HG03196 (cell line): ENCODE results near the gene FNIP2.
"Not testable (repeated sequence)": the region's sequence is repeated elsewhere in the genome, so short reads cannot be mapped to it uniquely, and the experiment has no call there.

Source experiments
- ATAC-seq: cut with Tn5 transposase; IDR thresholded peaks from one replicate; pipeline ENCODE4 v1.9.1; 2021; ENCODE audit not compliant: unreplicated experiment

Gene FNIP2

DNA sequence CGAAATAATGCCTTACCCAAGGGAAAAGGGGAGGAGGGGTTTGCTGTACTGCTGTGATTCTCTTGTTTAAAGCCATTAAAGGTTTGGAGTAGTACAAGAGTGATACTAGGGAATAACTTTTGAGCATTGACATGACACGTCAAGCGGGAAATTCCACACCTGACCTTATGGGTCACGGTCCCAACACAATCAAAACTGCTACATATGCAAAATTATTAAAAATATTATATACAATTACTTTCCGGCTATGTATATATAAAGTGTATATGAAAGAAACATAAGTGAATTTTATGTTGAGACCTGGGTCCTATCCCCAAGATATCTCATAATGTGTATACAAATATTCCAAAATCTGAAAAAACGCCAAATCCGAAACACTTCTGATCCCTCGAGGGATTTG lies 21.0 kb downstream of the FNIP2 start:
- no peak for ATAC-seq

DNA sequence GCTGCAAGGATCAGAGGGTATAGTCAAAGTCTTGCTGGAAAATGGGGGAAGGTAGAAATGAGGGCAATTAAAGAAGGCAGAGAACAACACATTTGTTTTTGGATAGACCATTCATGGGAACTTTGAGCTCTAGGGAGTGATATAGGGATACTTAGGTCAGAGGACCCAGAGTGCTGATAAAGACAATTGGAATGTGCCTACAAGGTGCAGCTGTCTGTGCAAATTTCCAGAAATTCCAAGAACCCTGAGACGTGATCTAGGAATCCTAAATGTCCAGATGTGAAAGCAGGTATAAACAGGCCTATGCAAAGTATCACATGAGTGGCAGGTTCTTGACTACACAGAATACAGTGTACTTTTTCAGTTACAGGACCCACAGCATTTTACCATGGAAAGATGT lies 24.2 kb downstream of the FNIP2 start:
- no peak for ATAC-seq

DNA sequence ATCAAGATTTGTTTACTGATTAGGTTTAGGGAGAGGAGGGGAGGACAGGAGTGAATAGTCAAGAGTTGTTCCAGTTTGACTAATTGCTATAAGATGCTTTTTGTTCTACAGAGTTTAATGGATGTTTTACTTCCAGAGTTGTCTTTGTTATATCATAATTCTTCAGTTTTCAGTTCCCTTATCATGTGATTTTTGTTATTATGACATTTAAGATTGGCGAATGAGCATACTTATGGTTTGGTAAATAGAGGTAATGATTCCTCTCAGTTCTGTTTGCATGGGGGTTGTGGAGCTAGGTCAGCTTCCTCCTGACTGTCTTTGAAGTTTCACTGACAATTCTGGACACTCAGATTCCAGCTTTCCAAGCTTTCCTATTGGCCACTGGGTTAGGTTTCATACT lies 24.6 kb downstream of the FNIP2 start:
- ATAC-seq: not testable (repeated sequence)

DNA sequence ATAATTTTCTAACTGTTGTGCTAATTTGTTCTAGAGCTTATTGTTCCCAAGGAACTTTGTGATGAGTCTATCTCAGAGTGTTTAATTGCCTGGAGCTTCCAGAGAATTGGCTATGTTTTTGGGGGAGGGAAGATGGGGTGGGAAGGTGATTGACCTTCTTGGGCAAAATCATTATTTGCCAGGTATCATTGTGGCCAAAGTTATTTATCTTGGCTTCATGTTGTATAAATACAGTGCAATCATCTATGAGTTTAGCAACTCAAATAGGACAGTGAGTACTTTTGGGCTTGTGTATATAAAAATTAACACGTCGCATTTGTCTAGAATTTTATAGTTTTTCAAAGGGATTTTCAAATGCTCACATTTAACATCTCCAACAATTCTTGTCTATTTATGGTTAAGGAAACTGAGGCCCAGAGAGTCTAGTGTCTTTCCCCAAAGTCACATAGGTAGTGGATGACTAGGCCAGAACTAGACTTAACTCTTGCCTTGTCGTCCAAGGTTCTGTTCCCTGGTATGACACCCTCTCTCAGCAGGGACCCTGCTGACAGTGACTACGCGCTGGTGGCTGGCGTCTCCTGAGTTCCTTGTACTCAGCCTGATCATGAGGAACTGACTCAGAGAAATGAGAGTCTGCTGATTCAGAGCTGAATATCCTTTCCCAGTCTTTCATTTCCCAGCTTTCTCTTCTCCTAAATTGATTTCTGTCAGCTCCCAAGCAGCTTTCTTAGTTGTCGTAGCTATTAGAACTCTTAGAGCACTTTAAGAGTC lies 27.7 kb downstream of the FNIP2 start:
- no peak for ATAC-seq

DNA sequence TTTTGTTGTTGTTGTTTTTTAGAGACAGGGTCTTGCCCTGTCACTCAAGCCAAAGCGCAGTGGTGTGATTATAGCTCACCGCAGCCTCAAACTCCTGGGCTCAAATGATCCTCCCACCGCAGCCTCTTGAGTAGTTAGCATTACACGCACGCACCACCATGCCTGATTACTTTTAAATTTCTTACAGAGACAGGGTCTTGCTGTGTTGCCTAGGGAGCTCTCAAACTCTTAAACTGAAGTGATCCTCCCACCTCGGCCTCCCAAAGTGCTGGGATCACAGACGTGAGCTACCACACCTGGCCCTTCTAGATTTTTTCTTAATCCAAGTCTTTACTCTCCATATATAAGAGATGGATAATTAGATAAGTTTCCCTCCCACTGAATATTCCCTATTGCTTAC lies 29.2 kb downstream of the FNIP2 start:
- ATAC-seq: no peak

DNA sequence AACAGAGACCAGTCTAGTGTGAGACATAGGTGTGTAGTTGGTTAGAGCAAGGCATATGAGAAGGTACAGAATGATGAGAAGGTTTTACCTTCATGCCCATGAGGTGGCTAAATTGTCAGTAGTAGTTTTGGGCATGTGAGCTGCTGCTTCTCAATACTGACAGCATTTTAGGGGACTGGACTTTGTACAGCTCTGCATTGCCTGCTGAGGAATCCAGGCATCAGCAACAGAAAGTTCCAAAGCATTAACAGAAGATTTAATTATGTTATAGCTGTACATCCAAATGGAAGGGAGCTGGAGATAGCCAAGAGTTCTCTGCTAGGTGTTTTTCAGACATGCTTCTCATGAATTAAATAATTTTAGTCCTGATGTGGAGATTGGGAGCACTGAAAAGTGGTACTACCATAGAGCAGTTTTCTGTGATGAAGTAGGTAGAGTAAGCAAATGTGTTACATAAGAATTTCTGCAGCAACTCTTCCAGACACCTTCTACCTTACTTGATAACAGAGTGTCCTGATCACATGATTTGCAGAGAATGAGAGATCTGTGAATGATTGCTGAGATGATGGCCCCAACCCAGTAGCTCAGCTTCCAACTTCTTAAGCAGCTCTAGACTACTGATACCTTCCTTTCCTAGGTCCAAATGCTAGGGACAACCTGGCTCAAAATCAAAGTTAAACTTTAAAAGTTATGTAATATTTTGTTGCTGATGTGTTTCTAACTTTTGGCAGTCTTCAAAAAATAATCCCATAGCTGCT lies 30.4 kb downstream of the FNIP2 start:
- ATAC-seq: no peak

DNA sequence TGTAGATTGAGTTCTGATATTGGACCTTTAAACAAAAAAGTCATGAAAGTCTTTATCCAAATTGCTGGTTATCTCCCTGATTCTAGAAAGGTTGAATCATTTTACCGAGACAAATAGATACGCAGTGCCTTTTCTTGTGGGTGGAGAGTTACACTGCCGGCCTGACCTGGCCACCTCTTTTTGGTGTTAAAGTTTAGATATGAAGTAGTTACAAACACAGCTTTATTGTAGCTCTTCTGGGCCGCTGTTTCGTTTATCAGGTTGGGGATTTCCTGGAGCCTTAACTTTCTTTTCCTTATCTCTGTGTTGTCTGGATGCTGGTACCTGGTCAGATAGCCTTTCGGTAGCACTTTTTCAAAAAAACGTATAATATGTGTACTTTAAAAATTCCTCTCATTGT lies 31.0 kb downstream of the FNIP2 start:
- ATAC-seq: no peak

DNA sequence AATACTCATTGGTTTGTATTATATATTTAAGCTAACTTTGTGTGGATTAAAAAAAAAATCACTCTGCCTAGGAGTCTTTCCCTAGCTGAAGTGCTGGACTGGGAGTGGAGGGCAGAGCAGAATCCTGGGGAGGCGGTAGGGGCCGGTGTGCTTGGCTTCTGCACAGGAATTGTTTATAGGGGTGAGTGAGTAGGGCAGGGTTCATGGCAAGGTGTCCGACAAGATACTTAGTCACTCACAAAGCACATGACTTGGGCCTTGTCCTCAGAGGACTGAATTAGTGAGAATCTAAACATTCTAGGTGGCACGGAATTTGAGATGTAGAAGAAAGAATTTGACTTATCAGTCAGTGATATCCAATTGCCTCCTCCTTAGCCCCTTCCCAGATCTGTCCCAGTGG lies 32.2 kb downstream of the FNIP2 start:
- no peak for ATAC-seq

DNA sequence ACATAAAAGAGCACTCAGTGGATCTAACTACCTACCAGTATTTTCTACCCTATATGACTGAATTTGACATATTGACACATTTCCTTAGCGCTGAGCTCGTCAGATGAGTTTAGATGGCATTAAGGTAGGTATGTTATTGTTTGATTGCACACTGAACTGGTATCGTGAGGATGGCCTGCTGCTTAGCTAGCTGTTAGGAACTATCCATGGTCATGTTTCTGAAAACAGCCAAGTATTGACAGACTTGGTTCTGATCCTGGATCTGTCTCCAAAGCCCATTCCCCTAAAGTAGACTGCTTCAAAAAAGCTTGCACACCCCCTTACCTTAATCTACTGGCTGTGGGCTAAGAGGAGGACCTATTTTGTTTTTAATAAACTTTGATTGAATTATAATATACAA lies 32.9 kb downstream of the FNIP2 start:
- no peak for ATAC-seq

DNA sequence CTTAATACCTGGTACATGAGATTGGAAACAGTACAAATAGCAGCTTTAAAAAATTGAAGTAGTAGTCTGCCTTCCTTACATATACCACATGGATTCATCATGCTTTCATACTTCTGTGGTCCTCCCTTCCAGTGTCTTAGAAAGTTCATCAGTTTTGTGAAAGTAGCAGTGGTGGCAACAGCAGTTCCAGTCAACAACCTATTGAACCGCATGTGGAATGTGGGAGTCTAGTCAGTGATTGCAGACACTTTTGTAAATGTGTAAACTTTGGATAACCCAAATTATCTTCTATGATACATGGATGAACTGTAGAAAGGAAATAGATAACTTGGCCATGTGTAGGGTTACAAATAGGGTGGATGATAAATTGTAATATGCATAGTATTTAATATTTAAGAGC lies 34.1 kb downstream of the FNIP2 start:
- ATAC-seq: no peak

DNA sequence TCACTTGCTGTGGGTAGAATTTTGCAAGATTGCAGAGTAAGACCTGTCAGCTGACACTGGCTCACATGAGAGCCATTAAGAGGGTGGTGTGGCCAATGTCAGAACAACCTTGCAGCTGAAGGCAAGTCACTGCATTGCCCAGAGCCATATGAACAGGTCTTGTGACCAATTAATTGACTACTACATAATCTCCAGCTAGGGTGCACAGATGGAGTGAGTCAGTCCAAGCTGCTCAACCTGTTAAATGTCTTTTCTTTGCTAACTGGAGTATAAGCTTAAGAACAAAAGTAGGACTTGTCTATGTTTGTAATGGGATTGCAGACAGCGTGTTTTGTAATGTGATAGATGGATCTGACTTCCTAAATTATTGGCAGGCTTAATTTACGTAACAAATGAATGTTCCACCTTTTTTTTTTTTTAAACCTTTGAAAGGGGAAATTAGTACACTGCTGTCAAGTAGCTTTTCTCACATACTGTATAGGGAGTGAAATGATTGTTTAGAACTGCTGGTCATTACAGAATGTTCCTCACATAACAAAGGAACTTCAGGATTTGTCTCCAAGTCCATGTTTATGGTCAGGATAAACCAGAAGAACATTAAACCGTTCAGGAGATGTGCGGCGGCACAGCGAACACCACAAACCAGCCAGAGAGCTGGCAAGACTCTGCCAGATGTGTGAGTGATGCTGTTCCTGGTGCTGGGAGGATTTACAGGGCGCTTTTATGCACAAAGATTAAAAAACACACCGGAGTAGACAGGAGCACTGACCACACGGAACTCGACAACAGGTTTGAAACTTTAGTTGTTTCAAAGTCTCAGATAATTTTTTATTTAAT lies 37.0 kb downstream of the FNIP2 start:
- no peak for ATAC-seq

DNA sequence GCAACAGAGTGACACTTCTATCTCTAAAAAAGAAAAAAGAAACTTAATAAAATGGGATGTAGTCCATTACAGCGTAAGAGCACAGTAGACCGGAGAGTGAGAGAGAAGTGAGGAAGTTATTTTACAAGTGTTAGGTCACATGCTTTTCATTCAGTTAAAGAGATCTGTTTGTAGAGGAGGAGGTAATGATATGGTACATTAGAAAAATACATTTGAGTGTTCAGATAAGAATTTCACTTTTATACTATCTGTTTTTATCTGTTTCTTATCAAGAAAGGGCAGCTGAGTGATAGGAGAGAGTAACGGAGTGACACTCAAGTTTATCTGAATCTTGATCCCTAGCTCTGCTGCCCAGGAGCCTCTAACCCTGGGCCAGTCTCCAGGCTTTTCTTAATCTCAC lies 38.9 kb downstream of the FNIP2 start:
- no peak for ATAC-seq

DNA sequence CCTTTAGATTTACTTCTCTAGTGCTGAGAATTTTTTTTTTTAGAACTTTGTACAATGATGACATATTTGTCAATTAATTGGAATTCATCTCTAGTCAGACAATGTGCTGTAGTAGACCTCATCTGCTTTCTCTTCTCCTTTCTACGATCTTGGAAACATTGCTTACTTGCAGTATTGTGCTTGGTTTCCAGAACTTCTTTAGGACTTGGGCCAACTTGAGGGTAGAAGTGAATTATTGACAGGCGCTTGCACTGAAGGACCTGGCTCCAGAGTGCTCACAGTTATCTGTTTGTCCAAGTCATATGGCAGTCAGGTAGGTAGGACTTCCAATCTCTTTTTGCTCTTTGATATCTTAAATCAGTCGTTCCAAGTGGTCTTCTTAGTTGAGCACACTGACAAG lies 39.6 kb downstream of the FNIP2 start:
- ATAC-seq: no peak

DNA sequence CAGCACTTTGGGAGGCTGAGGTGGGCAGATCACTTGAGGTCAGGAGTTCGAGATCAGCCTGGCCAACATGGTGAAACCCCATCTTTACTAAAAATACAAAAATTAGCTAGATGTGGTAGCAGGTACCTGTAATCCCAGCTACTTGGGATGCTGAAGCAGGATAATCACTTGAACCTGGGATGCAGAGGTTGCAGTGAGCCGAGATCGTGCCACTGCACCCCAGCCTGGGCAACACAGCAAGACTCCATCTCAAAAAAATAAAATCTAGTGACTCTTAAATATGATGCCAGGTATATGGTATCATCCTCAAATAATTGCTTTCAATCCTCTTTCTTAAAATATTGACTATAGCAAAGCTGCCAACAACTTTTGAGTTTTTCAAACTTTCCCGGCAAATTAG lies 40.4 kb downstream of the FNIP2 start:
- not testable (repeated sequence) for ATAC-seq

DNA sequence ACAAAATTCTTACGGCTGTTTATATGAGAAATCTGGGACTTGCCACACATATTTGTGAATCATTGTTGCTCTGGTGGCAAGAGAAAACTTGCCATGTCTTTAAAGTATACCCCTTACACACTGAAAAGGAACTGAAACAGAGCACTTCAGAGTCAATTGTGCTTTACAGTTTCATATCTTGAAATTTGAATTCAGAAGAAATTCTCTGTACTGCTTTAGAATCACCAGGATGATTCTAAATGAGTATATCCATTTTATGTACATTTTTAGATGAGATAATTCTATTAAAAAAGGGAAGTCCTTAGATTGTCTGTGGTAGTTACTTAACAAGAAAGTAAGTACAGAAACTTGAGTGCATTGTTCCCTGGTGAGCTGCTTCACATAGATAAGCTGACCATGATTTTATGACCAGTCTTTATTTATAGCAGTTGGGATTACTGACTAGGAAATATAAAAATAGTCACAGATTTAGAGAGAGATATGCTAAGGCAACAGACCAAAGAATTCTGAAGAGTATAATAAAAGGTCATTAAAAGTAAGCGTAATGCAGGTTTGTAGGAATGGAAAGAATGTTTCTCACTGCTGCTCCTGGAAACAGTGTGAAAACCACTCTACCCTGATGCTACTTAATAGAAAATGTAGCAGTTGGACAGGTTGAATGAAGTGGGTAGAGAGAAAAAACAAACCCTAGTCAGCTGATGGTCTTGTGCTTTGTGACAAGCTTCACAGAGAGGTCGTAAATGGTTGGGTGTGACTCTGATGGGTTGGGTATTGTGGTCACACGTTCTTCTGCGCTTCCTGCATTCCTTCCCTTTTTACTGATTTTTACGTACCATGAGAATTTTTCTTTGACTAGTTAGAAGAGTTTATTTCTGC lies 41.0 kb downstream of the FNIP2 start:
- ATAC-seq: peak; percentile 73

DNA sequence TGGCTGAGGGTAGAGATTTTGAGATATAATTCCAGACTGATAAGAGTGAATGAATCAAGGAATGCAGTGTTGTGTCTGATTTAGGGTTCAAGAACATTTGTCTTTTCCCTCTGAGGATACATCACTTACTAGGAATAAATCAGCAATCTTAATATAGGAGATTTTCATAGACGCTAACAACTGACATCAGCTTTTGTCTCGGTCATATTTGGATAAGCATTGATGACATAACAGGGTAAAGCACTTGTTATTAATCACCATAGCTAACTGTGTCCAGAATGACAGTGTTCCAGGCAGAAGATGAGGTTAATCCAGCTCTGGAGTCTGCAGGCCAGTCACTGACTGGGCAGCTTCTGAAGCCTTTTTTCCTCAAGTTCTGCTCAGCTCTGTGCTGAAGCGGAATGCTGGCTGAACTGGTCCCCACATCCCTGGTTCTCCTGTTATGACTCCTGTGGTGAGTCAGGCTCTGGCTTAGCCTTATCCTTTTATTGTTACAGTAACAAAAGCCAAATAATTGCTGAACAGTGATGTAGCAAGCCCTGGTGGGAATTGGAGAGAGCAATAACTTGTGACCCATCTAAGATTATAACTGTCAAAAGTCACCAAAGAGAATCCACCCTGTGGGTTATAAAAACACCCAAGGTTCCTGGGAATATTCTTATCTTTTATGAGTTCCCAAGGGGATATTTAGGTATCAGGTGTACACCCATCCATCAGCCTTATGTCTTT lies 41.8 kb downstream of the FNIP2 start:
- no peak for ATAC-seq

DNA sequence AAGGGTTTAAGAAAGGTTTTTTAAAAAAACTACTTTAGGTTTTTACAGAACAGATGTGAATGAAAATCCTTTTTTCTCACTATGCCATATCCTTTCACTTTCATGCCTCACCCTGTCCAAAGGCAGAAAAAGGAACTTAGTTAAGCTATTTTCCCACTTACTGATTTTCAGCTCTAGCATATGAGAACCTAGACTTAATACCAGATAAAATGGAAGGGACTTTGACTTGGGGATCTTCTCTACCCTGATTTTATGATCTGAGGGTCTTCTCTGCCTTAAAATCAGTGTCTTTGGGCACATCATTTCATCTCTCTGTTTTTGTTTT lies 42.4 kb downstream of the FNIP2 start:
- no peak for ATAC-seq

DNA sequence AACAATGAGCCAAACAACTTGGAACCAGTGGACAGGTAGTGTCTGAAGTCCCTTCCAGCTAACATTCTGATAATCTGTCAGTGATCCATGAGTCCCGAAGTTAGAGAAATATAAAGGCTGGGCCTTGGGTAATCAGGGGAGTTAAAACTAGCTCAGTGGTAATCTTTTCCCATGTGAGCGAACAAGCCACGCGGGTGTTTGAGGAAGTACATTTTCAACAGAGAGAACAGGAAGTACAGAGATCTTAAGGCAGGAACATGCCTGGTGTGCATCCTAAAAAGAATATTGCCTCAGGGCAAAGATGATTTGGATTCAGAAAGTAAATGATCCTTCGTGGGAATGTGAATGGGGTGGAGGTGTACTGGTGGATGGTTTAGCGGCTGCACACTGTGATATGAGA lies 42.9 kb downstream of the FNIP2 start:
- ATAC-seq: no peak

DNA sequence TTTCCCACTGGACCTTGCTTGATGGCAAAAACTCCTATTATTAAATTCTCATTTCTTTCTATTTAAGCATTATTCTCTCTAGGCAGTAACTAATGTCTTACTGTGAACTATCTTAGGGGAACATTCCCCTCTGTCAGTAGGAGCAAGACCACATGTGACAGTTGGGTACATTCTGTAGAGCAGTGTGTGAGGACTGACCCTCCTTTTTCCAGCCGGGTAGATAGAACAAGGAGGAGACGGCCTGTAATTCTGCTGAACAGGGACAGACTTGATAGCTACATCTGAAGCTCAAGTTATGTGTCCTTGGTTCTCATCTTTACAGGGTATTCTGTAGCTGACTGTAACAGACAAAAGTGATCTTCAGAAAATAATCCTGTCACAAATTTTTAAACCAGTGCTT lies 43.3 kb downstream of the FNIP2 start:
- ATAC-seq: no peak

DNA sequence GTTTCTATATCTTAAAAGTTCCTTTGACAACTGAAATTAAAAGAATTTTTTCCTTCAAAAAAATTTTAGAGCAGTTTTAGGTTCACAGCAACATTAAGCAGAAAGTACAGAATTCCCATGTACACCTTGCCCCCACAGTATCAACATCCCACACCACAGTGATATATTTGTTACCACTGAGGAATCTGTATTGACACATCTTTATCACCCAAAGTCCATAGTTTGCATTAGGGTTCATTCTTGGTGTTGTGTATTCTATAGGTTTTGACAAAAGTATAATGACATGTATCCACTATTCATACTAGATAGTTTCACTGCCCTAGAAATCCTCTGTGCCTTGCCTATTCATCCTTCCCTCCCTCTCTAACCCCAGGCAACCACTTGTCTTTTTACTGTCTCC lies 43.7 kb downstream of the FNIP2 start:
- no peak for ATAC-seq
